22Rv1 (cell line): ENCODE data around the gene PYDC1.

Experiments used
- CTCF ChIP-seq: fragments of 450-650 bp; IDR thresholded peaks from 2 replicates; pipeline ENCODE4 v1.5.1; 2017; ENCODE audit warnings: mild to moderate bottlenecking
- ZFX ChIP-seq: fragments of 450-650 bp; IDR thresholded peaks from 2 replicates; pipeline ENCODE4 v1.6.1; 2017; ENCODE audit warnings: antibody characterized with exemption, borderline replicate concordance

DNA sequence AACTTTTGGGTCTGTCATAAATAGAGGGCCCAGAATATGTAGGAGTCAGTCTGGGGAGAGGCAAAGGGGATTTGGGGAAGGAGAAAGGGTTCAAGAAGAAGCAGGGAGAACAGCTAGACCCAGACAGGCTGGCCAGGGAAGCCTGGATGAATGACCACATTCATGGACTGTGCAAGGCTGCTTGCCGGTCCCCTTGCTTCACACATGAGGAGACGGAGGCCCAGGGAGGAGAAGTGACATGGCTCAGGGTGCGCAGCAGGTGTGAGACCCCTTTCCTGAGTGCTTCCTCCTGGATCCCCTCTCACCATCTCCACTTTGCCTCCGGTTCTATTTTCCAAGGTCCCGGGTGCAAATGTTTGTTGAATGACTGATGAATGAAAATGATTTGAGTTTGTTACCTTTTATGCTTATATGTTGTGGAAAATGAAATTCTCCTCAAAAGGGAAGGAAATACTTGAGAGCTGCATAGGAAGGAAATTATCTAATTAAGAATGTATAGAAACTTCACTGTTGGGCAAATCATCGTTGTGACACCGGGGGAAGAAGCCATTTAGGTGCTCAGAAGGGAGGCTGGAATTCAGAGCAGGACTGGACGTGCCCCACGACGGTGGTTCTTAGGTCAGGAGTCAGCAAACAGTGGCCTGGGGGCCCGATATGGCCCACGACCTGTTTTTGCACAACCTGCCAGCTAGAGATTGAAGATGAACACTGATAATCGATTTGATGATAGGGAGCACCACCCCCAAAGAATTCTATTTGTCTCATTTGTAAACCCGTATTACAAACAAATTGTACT lies 43.4 kb upstream of the PYDC1 start:
- TF ChIP-seq CTCF (no peak), ZFX (no peak)
